ENCODE data around the gene CREBRF.
"Not testable (repeated sequence)": the region's sequence is repeated elsewhere in the genome, so short reads cannot be mapped to it uniquely, and the experiment has no call there.

The CREBRF gene

GRCh38 chr5:173055983-173056782 is at the start of gene CREBRF:
Gene CREBRF, plus strand, starts transcription at chr5:173056352. Its CDS starts 24,424 bp downstream, at chr5:173080776.
- Mint-ChIP-seq H3K36me3 (ENCODE audit: low read depth) (no peaks in the 10 kb centered on the region), H3K4me1 (ENCODE audit: low read depth) (peaks cover 37% of the 10 kb centered on the region), H3K27me3 (no peaks in the 10 kb centered on the region), H3K27ac (peak within 1 kb of the TSS; percentile 94), H3K4me3 (peak within 1 kb of the TSS; percentile 88), H3K9me3 (no peaks in the 10 kb centered on the region)

GRCh38 chr5:173010021-173010420 is 46.1 kb upstream of the CREBRF start:
- Mint-ChIP-seq H3K4me3 (no peak overlapping the region), H3K36me3 (ENCODE audit: low read depth) (peaks cover 18% of the 10 kb centered on the region), H3K4me1 (ENCODE audit: low read depth) (peaks cover 61% of the 10 kb centered on the region), H3K27me3 (no peaks in the 10 kb centered on the region), H3K9me3 (no peaks in the 10 kb centered on the region), H3K27ac (peak overlapping the region; percentile 74)

GRCh38 chr5:173010547-173011464 is 45.3 kb upstream of the CREBRF start:
- Mint-ChIP-seq H3K27ac (peak overlapping the region; percentile 16), H3K27me3 (no peaks in the 10 kb centered on the region), H3K36me3 (ENCODE audit: low read depth) (peaks cover 18% of the 10 kb centered on the region), H3K4me1 (ENCODE audit: low read depth) (peaks cover 64% of the 10 kb centered on the region), H3K9me3 (no peaks in the 10 kb centered on the region), H3K4me3 (no peak overlapping the region)

GRCh38 chr5:173011566-173011965 is 44.6 kb upstream of the CREBRF start:
- no peaks in the 10 kb centered on the region for H3K9me3 Mint-ChIP-seq
- no peak overlapping the region for H3K27ac Mint-ChIP-seq
- peaks cover 20% of the 10 kb centered on the region for H3K36me3 Mint-ChIP-seq (ENCODE audit: low read depth)
- peaks cover 70% of the 10 kb centered on the region for H3K4me1 Mint-ChIP-seq (ENCODE audit: low read depth)
- H3K4me3 Mint-ChIP-seq: no peak overlapping the region
- H3K27me3 Mint-ChIP-seq: no peaks in the 10 kb centered on the region

GRCh38 chr5:173012882-173013281 is 43.3 kb upstream of the CREBRF start:
- no peaks in the 10 kb centered on the region for H3K9me3 Mint-ChIP-seq
- H3K4me3 Mint-ChIP-seq: no peak overlapping the region
- H3K27ac Mint-ChIP-seq: no peak overlapping the region
- H3K27me3 Mint-ChIP-seq: no peaks in the 10 kb centered on the region
- peaks cover 66% of the 10 kb centered on the region for H3K4me1 Mint-ChIP-seq (ENCODE audit: low read depth)
- peaks cover 26% of the 10 kb centered on the region for H3K36me3 Mint-ChIP-seq (ENCODE audit: low read depth)

GRCh38 chr5:173014671-173015070 is 41.5 kb upstream of the CREBRF start:
- H3K36me3 Mint-ChIP-seq (ENCODE audit: low read depth): peaks cover 33% of the 10 kb centered on the region
- no peaks in the 10 kb centered on the region for H3K27me3 Mint-ChIP-seq
- H3K9me3 Mint-ChIP-seq: no peaks in the 10 kb centered on the region
- no peak overlapping the region for H3K27ac Mint-ChIP-seq
- peaks cover 59% of the 10 kb centered on the region for H3K4me1 Mint-ChIP-seq (ENCODE audit: low read depth)
- no peak overlapping the region for H3K4me3 Mint-ChIP-seq

- Mint-ChIP-seq H3K4me3 (no peak overlapping the region), H3K27me3 (no peaks in the 10 kb centered on the region), H3K27ac (no peak overlapping the region), H3K4me1 (ENCODE audit: low read depth) (peaks cover 56% of the 10 kb centered on the region), H3K9me3 (no peaks in the 10 kb centered on the region), H3K36me3 (ENCODE audit: low read depth) (peaks cover 34% of the 10 kb centered on the region)
These were observed 41.0 kb upstream of the CREBRF start for GRCh38 chr5:173015192-173015591.

- Mint-ChIP-seq H3K4me3 (no peak overlapping the region), H3K27ac (peak overlapping the region; percentile 83), H3K36me3 (ENCODE audit: low read depth) (peaks cover 35% of the 10 kb centered on the region), H3K4me1 (ENCODE audit: low read depth) (peaks cover 51% of the 10 kb centered on the region), H3K9me3 (no peaks in the 10 kb centered on the region), H3K27me3 (no peaks in the 10 kb centered on the region)
These were observed 40.3 kb upstream of the CREBRF start for GRCh38 chr5:173015598-173016455.

- Mint-ChIP-seq H3K4me3 (no peak overlapping the region), H3K27me3 (no peaks in the 10 kb centered on the region), H3K27ac (peak overlapping the region; percentile 83), H3K36me3 (ENCODE audit: low read depth) (peaks cover 41% of the 10 kb centered on the region), H3K4me1 (ENCODE audit: low read depth) (peaks cover 46% of the 10 kb centered on the region), H3K9me3 (no peaks in the 10 kb centered on the region)
These were observed 39.5 kb upstream of the CREBRF start for GRCh38 chr5:173016598-173017046.

- H3K27me3 Mint-ChIP-seq, H3K9me3 Mint-ChIP-seq, H3K4me3 Mint-ChIP-seq: not testable (repeated sequence)
- Mint-ChIP-seq H3K27ac (peak overlapping the region; percentile 83), H3K4me1 (ENCODE audit: low read depth) (peaks cover 41% of the 10 kb centered on the region), H3K36me3 (ENCODE audit: low read depth) (peaks cover 40% of the 10 kb centered on the region)
These were observed 39.1 kb upstream of the CREBRF start for GRCh38 chr5:173017087-173017486.

- H3K36me3 Mint-ChIP-seq (ENCODE audit: low read depth): peaks cover 46% of the 10 kb centered on the region
- peaks cover 35% of the 10 kb centered on the region for H3K4me1 Mint-ChIP-seq (ENCODE audit: low read depth)
- no peak overlapping the region for H3K4me3 Mint-ChIP-seq
- H3K9me3 Mint-ChIP-seq: no peaks in the 10 kb centered on the region
- H3K27me3 Mint-ChIP-seq: no peaks in the 10 kb centered on the region
- peak overlapping the region; percentile 20 for H3K27ac Mint-ChIP-seq
These were observed 37.8 kb upstream of the CREBRF start for GRCh38 chr5:173018358-173018757.

GRCh38 chr5:173020154-173020581 is 36.0 kb upstream of the CREBRF start:
- Mint-ChIP-seq H3K27ac (peak overlapping the region; percentile 41), H3K27me3 (no peaks in the 10 kb centered on the region), H3K4me1 (ENCODE audit: low read depth) (peaks cover 27% of the 10 kb centered on the region), H3K9me3 (no peaks in the 10 kb centered on the region), H3K36me3 (ENCODE audit: low read depth) (peaks cover 54% of the 10 kb centered on the region), H3K4me3 (no peak overlapping the region)

GRCh38 chr5:173020643-173021042 is 35.5 kb upstream of the CREBRF start:
- no peak overlapping the region for H3K27ac Mint-ChIP-seq
- H3K36me3 Mint-ChIP-seq (ENCODE audit: low read depth): peaks cover 56% of the 10 kb centered on the region
- H3K27me3 Mint-ChIP-seq: no peaks in the 10 kb centered on the region
- peaks cover 22% of the 10 kb centered on the region for H3K4me1 Mint-ChIP-seq (ENCODE audit: low read depth)
- H3K9me3 Mint-ChIP-seq: no peaks in the 10 kb centered on the region
- no peak overlapping the region for H3K4me3 Mint-ChIP-seq

GRCh38 chr5:173025651-173026050 is 30.5 kb upstream of the CREBRF start:
- Mint-ChIP-seq H3K4me3 (no peak overlapping the region), H3K36me3 (ENCODE audit: low read depth) (peaks cover 38% of the 10 kb centered on the region), H3K9me3 (no peaks in the 10 kb centered on the region), H3K4me1 (ENCODE audit: low read depth) (no peaks in the 10 kb centered on the region), H3K27me3 (no peaks in the 10 kb centered on the region), H3K27ac (no peak overlapping the region)

All from stimulated activated naive CD8-positive, alpha-beta T cell treated with anti-CD3 and anti-CD28 coated beads, Interleukin-15, Interleukin-2, amounts not matched to agents 100 ng/mL and 50 ng/mL, for 24 hours (primary cell).